Limb (tissue), 2 donors: ENCODE measurements around the gene ETNK2.

Experiments
- DNase-seq, 2 donors: peaks; one replicate each; pipeline ENCODE4 v3.0.0-alpha.2; 2016; ENCODE audit errors: extremely low spot score in 2 of 2

The ETNK2 gene

DNA sequence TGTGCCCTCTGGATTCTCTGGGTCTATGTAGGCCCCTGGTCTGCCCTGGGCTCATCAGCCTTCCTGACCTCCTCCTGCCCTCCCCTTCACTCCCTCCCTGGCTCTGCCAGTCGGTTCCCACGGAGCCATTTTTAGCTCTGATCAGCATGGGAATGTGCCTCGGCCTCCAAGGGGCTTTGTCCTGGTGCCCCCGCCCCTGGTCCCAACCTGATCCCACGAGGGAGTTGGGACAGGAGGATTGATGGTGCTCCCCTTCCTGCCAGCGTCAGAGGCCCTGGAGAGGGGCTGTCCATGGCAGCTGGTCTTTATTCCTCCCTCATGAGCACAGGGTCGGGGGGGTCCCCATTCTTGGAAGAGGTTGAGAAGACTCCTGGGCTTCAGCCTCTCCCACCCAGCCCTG is 24.9 kb downstream of the ETNK2 start:
- DNase-seq = no peak

DNA sequence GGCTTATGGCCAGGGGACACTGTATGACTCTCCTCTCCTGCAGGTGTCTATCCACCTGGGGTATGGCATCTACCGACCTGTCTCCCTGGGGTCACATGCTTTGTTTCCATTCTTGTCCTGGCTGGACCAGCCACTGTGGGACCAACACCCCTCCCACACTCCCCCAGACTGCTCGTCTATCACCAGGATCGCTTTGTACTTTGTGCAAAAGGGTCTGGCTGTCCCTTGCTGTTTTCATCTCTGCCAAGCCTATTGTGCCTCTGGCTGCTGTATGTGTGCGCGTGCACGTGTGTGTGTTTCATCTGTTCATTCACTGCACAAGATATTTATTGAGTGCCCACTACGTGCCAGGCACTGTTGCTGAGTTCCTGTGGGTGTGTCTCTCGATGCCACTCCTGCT is 25.5 kb downstream of the ETNK2 start:
- DNase-seq = no peak

DNA sequence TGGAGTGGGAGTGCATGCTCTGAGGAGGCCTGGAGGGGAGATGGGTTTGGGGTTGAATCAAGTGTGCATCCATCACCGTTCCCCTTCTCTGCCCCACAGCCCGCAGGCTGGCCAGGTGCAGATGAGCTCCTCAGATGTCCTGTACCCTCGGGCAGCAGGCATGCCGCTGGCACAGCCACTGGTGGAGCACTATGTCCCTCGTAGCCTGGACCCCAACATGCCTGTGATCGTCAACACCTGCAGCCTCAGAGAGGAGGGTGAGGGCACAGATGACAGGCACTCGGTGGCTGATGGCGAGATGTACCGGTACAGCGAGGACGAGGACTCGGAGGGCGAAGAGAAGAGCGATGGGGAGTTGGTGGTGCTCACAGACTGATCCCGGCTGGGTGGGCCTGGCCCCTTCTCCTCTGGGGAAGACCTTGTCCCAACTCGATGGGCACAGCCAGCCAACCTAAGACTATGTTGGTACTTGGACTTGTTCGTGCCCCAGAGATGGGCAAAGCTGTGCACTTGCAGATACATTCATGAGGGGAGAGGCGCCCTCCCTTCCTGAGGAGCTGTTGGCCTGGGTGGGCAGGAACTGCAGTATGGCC is 26.0 kb downstream of the ETNK2 start:
- no peak for DNase-seq

DNA sequence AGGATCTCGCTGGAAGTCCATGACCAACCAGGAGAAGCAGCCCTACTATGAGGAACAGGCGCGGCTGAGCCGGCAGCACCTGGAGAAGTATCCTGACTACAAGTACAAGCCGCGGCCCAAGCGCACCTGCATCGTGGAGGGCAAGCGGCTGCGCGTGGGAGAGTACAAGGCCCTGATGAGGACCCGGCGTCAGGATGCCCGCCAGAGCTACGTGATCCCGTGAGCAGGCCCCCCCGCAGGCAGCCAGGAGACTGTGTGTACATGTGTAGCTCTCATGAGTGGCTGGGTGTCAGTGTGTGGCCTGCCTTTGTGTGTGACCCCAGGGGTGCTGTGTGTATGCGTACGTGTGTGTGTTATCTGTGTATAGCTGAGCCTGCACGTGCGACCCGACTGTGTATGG is 27.2 kb downstream of the ETNK2 start:
- no peak for DNase-seq

DNA sequence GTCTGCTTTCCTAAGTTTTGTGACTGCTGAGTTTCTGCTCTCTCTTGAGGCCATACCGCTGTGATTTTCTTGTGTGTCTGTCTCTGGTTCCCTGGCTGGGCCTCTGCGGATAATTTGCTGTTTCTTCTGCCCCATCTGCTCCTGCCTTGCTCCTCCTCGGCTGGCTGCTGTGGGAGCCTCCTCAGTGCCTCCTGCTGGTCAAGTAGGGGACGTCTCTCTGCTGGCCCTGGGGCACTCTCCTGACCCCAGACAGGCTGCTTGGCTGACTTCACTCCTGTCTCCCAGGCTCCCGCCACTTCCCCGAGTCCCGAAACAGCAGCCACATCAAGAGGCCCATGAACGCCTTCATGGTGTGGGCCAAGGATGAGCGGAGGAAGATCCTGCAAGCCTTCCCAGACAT is 28.5 kb downstream of the ETNK2 start:
- DNase-seq = no peak

DNA sequence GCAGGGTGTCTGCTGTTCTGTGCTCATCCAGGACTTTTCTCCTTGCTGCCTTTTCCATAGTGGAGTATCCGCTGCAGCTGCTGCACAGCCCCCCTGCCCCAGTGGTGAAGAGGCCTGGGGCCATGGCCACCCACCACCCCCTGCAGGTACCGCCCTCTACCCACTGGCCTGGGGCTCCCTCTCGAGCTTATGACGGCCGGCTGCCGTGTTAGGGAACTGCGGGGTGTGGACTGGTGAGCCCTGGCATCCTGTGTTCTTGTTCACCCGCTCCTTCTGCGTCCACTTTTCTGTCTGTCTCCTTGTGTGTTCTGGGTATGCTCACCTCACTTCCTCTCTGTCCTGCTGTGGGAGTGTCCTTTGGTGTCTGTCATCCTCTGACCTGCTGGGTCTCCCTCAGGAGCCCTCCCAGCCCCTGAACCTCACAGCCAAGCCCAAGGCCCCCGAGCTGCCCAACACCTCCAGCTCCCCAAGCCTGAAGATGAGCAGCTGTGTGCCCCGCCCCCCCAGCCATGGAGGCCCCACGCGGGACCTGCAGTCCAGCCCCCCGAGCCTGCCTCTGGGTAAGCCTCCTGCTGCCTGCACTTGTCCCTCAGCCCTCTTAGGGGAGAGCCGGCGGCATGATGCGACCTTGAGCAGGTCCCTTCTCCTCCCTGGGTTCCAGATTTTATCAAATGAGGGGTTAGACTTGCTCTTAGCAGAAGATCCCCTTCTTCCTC is 29.8 kb downstream of the ETNK2 start:
- DNase-seq = no peak

DNA sequence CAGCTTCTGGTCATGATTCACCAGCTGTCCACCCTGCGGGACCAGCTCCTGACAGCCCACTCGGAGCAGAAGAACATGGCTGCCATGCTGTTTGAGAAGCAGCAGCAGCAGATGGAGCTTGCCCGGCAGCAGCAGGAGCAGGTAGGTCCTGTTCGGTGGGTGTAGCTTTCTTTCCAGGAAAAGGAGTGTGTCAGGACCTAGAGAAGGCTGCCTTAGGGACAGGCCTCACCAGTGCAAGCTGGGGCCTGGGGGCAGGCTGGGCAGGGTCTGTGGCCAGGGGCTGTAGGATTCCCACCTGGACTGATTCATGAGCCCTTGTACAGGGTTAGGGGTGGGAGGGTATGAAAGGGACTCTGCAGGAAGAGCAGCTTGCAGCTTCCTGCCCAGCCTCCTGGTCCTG is 35.3 kb downstream of the ETNK2 start:
- no peak for DNase-seq

DNA sequence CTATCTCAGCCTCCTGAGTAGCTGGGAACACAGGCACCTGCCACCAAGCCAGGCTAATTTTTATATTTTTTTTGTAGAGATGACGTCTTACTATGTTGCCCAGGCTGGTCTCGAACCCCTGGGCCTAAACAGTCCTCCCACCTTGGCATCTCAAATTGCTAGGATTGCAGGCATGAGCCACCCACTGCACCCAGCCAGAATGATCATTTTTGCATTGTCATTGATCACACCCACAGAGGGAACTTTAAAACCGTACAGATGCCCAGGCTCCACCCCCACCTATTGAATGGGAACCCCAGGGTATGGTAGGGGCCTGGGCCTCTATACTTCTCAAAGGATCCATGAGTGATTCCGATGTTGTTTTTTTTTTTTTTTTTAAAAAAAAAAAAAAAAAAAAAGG is 36.7 kb downstream of the ETNK2 start:
- DNase-seq = no peak

DNA sequence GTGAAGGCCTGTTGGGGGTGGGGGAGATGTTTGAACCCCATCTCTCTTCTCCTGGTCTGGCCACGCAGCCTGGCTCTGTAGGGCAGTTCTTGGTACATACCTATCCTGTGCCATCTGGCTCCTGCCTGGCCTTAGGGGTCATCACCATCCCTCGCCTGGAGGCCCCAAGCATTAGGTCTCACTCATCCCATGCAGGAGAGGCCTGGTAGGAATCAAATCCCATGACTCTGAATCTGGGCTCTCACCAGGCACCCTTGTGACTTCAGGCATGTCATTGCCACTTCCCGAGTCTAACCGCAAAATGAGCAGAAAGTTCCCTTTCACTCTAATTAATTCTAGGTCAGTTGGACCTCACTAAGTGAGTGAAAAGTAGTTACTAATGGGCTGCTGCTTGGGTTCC is 37.2 kb downstream of the ETNK2 start:
- DNase-seq = no peak

DNA sequence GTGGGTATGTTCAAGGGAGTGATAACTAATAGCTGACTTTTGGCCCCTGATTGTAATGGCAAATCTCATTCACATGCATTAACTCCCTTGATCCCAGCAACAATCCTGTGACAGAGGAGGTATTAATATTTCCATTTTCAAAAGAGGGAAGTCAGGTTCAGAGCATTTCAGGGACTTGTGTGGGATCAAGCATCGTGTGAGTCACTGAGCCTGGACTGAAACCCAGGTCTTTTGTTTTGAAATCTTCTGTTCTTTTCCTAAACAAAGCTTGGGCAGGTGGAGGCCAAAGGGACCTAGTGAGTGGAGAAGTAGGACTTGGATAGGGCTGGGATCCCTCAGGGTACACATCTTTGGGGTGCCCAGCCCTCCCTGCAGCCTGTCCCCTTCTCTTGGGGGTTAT is 37.9 kb downstream of the ETNK2 start:
- no peak for DNase-seq

DNA sequence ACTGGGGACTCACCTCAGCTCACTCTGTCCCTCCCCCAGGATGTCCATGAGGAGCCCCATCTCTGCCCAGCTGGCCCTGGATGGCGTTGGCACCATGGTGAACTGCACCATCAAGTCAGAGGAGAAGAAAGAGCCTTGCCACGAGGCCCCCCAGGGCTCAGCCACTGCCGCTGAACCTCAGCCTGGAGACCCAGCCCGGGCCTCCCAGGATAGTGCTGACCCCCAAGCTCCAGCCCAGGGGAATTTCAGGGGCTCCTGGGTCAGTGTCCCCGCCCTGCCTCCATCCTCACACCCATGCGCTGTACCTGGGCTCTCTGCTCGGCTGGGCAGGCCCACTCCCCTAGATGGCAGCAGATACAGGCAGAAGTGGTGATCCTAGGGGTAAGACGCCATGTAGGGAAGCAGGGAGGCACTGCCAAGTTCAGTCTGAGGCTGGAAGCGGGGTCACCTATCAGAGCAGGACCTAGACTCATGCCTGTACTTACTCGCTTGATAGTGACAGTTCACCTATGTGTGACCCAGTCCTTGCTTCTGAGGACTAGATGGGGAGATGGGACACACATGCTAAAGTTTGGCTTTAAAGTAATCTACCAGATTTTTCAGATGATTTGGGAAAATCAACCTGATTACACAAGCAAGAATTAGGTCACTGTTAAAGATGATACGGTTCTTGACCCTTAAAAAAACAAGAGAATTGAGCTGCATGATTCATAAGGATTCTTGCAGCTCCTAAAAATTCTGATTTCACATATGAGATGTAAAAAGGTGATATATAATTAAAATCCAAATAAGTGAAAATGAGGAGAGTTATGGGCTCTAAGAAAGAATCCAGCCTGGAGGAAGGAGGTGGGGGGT is 38.7 kb downstream of the ETNK2 start:
- no peak for DNase-seq

DNA sequence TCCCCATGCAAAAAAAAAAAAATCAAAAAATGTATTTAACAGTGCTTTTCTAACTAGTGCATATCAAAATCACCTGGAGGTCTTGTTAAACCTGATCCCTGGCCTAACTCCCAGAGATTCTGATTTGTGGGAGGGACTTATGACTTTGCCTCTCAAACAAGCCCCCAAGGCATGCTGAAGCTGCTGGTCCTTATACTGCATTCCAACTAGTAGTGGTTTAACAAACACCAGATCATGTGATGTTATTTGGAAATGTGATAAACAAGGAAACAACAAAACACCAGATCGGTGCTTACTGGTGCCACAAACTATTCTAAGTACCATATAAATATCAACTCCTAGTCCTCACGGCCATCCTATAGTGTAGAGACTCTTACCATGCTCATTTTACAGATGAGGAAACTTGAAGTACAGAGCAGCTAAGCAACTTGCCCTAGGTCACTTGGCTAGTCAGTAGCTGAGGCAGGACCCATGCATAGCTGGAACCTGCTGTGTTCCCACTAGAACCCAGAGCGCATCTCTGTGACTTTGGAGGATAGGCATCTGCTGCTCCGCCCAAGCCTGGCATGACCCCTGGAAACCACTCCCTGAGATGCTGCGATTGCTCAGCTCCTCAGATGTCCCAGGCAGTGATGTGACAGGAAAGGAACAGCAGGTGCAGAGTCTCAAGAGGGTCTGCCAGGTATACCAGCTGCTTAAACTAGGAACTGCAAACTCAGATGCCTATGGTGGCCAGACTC is 40.8 kb downstream of the ETNK2 start:
- DNase-seq = no peak

DNA sequence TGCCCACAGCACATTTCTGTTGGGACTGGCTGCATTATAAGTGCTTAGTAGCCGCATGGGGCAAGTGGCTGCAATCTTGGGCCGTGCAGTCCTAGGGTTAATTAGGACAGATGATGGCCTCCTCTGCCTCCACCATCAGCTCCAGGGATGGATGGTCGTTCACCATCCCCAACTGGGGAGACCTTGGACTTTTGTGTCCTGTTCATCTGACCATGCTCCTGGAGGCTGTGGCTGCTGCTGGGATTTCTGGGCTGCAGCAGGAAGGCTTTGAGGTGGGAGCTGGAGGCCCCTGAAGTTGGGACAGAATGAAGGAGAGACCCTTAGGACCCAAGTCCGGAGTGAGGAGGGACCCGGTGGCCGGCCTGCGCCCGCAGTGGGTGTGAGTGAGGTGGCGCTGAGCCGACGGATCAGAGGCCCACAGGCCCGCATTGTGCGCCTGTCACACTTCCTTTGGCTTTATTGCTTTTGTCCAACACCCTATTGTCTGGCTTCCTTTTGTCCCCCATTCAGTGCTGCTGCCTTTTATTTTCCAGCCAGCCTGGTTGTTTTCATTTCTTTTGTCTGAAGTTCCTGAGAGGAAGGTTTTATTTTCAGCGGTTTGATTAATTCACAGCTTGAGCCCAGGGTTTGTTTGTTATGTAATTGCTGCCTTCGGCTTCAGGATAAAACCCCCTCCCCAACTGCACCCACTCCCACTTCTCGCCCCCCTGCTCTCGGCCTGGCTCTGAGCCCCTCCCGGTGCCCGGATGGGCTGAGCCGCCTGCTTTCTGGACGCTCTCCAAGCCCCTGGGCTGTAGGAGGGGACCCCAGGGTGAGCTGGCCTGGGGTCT is 43.3 kb downstream of the ETNK2 start:
- DNase-seq = no peak

DNA sequence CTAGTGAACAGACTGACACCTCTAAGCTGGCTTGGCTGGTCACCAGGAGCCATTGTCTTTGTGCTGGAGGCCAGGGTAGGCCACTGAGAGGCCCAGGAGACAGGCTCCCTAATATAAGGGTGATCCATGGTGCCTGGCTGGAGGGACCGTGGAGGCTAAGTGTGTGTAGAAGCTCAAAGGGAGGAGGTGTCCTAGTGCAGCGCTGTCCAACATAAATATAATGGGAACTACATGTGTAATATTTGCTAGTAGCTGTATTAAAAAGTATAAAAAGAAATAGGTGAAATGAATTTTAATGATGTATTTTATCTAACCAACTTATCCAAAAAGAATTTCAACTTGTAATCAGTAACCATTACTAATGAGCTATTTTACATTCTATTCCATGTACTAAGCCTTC is 44.0 kb downstream of the ETNK2 start:
- DNase-seq = no peak

DNA sequence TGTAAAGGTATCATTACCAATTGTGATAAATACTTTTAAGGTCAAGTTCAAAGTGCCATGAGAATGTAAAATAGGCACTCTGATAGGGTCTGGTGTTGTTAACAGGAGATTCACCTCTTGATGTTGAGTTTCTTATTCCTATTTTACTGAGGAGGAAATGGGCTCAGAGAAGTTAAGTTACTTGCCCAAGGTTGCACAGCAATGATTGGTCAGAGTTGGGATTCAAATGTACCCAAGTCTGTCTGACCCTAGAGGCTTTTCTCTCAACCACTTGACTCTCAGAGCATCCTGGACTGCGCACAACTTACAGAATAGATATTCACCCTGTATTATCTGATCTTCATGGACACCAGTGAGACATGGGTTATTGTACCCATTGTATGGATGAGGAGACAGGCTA is 45.0 kb downstream of the ETNK2 start:
- DNase-seq = no peak

DNA sequence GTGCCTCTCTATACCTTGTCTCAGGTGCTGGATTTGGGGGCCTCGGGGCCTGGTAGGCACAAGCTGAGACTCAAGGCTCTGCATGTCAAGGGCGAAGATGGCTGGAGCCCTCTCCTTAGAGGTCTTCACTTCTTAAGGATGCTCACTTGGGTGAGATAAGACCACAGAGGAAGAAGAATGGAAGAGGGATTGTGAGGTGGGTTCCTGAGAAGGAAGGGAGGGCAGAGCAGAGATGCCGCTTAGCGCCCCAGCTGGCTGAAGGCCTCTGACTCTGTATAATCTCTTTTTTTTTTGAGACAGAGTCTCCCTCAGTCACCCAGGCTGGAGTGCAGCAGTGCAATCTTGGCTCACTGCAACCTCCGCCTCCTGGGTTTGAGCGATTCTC is 46.7 kb downstream of the ETNK2 start:
- DNase-seq = no peak

DNA sequence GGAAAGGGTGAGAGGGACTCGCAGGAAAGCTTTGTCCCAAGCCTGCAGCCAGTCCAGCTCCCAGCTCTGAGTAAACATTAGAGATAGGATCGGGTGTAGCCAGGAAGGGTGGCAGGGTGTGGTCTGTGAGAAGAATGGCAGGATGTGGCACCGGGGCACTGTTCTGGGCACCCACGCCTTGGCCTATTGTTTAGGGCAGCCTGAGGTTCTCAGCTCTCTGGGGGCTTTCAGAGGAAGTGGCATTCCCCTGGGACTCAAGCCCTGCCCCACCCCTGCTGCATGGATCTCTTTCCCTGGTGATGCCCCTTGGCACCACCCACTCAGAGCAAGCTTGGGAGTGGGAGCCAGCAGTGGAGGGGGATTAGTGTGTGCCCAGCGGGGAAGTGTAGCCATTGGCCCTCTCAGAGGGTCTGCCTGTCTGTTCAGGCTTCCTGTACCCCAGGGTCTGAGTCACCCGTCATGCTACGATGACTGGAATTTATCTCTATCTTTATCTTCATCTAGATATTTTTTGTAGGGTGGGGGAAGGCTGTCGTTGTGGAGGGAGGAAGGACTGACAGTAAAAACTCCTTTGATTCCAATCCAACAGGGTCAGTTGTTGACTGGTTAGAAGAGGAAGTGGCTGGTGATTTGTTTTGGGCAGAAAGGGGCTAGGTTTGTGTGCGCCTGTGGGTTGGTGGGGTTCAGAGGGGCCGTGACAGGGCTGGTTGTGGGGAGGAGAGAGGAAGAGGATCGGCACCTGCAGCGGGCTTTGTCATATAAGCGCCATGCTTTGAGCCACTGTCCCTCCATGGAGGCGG is 47.3 kb downstream of the ETNK2 start:
- no peak for DNase-seq

DNA sequence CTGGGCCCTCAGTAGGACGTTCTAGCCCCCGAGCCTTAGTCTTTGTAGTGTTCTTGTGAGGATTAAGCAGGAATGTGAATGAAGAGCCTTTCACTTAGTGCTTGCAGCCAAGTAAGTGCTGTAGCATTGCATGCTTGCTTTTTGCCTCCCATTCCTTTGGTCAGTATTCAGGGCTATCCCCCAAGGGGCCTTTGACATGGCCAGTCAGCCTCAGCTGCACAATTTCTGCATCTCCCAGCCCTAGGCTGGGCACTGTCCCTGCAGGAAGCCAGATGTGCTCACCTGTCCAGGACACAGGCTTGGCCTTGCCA is 48.5 kb downstream of the ETNK2 start:
- no peak for DNase-seq

DNA sequence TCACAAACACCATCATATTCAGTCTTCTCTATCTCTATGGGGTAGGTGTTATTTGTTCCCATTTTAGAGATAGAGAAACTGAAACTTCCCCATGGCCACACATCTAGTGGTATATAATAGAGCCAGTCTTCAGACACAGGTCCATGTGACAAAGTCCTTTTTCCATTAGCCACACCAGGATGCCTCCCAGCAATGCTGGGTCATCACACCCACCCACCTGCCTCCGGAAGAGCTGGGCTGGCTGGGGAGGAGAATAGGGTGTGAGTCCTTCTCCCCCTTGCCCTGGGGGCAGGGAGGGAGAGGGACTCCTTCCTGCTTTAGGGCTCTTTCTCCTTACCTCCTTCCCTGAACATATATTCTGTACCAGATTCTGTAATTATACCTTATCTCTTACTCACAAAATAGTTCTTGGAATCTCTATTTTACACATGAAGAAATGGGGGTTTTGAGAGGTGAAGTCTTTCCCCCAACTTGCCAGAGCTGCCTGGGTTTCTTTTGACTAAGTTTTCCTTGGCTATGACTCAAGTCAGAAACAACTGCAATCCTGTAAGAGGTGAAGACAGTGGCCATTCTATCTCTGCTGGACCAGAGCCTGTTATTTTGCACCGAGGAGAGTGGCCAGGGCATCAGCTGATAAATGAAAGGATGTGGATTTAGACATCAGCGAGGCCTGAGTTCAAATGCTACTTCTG is 49.0 kb downstream of the ETNK2 start:
- DNase-seq = no peak

DNA sequence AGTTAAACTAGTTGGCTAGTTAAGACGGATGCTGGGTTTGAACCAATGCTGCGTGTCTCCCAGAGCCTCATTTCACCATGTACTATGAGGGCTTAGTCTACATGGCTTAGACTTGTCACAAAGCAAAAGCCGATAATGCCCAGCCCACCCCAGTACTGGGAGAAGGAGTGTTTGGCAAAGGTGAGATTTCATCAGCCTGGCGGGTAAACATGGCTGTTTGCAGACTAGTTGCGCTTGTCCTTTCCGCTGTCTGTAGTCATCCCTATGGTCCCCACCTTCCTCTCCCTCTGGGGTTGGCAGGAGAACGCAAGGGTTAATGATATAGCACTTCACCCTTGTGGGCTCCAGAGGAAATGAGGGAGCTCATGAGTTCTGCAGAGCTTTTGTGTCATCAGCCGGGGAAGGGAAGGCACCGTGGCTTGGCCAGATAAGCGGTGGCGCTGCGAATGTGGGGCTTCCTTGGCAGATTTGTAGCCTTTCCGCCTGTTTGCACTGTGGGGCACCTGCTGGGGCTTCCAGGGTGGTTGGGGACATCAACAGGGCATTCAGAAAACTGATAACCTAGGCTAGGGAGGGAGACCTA is 49.7 kb downstream of the ETNK2 start:
- no peak for DNase-seq
